ENCODE results near the gene GMFB.

DNA sequence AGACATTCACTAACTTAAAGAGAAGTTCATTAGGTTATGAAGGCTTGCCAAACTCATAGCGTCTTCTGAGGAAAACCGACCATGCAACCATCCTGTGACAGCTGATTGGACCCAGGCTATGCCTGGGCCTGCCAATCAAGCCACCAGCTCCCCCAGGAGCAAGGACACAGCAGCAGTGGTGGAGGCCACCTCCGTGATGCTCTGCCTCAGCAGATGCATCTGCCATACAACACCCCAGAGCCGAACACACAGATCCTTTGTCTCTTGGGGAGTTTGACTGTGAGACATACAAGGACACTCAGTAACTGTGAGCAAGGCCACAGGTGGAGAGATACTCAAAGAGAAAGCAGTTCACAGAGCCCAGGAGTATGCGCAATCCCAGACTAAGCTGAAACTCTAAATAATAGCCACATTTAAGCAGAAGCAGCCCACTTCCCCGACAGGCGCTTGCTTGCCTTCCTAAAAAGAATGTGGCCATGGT is 37.6 kb downstream of the GMFB start:
- TF ChIP-seq ZNF274 (IDR thresholded peaks at IDR 0.05; ENCODE audit: low read depth, low read length) (no peak), SUZ12 (IDR thresholded peaks at IDR 0.05; ENCODE audit: extremely low read depth, insufficient read depth, insufficient read length) (no peak), YY1 (IDR thresholded peaks at IDR 0.05; ENCODE audit: insufficient read depth, insufficient read length) (no peak)

Measured in NT2/D1 (cell line).